ENCODE measurements around the gene PACS2. TPM values are rescaled to one million over a fixed set of nuclear protein-coding genes. Genes with fewer than 3 reads are reported as not detected.
A peak's percentile ranks its signal among the peaks of the same experiment; 100 is the strongest.

PACS2 gene
- total and polyA plus RNA-seq, 2 donors (not counting 1 experiment from before 2014, with no cell fraction given) = 65.6 to 70.7 TPM

- Histone ChIP-seq H3K36me3 (replicated peaks in 1 of 2; ENCODE audit: control extremely low read depth in 1 of 2, control insufficient read depth in 1 of 2, extremely low read depth in 1 of 2, insufficient read depth in 2 of 2, low read length in 1 of 2) (no peaks in the 10 kb centered on the region), H3K27me3 (replicated peaks in 1 of 4; ENCODE audit: control extremely low read depth in 1 of 4, control insufficient read depth in 3 of 4, insufficient read depth in 4 of 4, low read length in 3 of 4) (no peaks in the 10 kb centered on the region), H3K4me3 (ENCODE audit: control extremely low read depth in 1 of 5, extremely low read depth in 1 of 5, insufficient read depth in 1 of 5, low read depth in 2 of 5, low read length in 4 of 5) (no peak overlapping the region), H3K9ac (ENCODE audit: low read length) (no peak overlapping the region), H3K79me2 (ENCODE audit: control insufficient read depth, insufficient read depth, low read length) (no peaks in the 10 kb centered on the region), H3K9me3 (ENCODE audit: control extremely low read depth in 1 of 3, control insufficient read depth in 2 of 3, insufficient read depth in 1 of 3, low read length in 2 of 3) (peaks cover 0 to 13% (median 3%) of the 10 kb centered on the region in 3 donors), H3K4me1 (ENCODE audit: control insufficient read depth in 2 of 2, insufficient read depth in 2 of 2, low read length in 2 of 2) (peaks cover 4 to 13% of the 10 kb centered on the region in 2 donors), H3K27ac (ENCODE audit: low read length in 2 of 2) (no peak overlapping the region), H3K4me2 (replicated peaks; ENCODE audit: low read depth, low read length, poor library complexity, severe bottlenecking) (no peak overlapping the region), H2AFZ (ENCODE audit: insufficient read depth, low read depth, low read length, poor library complexity, severe bottlenecking) (no peak overlapping the region), H4K20me1 (ENCODE audit: control insufficient read depth, insufficient read depth, low read length, poor library complexity, severe bottlenecking) (peaks cover 19% of the 10 kb centered on the region)
- WGBS (ENCODE audit: insufficient coverage) = 97% methylated on average over 20 of the region's 20 CpGs
- H3K27ac Mint-ChIP-seq = no peak overlapping the region
- ChIA-PET POLR2A (no interaction called here), CTCF (interaction anchor here (0.7 kb wide), 1 partner anchor 264 kb away, joined by 3 read pairs; no protein-coding TSS in a partner anchor)
- no peaks in the 10 kb centered on the region for H3K27me3 Mint-ChIP-seq
- no peak for TF ChIP-seq EZH2 (IDR thresholded peaks at IDR 0.05; ENCODE audit: borderline replicate concordance, insufficient read depth, low read depth, low read length, poor library complexity, severe bottlenecking)
- TF ChIP-seq, protein P1, sequence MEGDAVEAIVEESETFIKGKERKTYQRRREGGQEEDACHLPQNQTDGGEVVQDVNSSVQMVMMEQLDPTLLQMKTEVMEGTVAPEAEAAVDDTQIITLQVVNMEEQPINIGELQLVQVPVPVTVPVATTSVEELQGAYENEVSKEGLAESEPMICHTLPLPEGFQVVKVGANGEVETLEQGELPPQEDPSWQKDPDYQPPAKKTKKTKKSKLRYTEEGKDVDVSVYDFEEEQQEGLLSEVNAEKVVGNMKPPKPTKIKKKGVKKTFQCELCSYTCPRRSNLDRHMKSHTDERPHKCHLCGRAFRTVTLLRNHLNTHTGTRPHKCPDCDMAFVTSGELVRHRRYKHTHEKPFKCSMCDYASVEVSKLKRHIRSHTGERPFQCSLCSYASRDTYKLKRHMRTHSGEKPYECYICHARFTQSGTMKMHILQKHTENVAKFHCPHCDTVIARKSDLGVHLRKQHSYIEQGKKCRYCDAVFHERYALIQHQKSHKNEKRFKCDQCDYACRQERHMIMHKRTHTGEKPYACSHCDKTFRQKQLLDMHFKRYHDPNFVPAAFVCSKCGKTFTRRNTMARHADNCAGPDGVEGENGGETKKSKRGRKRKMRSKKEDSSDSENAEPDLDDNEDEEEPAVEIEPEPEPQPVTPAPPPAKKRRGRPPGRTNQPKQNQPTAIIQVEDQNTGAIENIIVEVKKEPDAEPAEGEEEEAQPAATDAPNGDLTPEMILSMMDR (IDR thresholded peaks at IDR 0.05) = no peak
- ATAC-seq (ENCODE audit: low read depth) (no peak), DNase-seq (peak; percentile 21)
- intact Hi-C loops (cut with micrococcal nuclease) = no loop called here
- no peak overlapping the region for H3K4me3 Mint-ChIP-seq
- peaks cover 8% of the 10 kb centered on the region for H3K4me1 Mint-ChIP-seq
- H3K9me3 Mint-ChIP-seq (ENCODE audit: insufficient read depth) = no peaks in the 10 kb centered on the region
Observed at GRCh38 chr14:105354541-105354940, 40.0 kb downstream of the PACS2 start.

DNA sequence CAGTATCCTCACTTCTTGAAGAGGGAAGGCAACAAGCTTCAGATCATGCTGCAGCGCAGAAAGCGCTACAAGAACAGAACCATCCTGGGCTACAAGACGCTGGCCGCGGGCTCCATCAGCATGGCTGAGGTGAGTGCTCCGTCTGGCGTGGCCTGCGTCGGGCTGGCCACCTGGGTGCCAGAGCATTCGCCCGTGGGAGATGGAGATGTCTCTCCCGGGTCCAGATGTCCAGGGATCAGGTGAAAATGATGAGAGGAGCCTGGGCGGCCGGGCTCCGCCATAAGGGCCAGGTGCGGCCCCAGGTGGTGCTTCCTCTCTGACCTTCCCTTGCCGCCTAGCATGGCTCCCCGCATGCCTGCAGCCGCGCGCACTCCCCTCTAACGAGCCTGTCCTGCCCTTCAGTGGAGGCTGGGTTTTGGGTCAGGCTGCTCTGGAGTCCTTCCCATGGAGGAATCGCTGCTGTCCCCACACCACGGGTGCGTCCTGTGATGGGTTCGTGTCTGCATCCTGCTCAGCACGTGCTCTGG is 40.6 kb downstream of the PACS2 start:
- no peak for ATAC-seq (ENCODE audit: low read depth)
- Mint-ChIP-seq H3K9me3 (ENCODE audit: insufficient read depth) (no peaks in the 10 kb centered on the region), H3K4me1 (peaks cover 8% of the 10 kb centered on the region), H3K27ac (no peak overlapping the region), H3K27me3 (no peaks in the 10 kb centered on the region), H3K4me3 (no peak overlapping the region)
- Histone ChIP-seq H3K9ac (ENCODE audit: low read length) (no peak overlapping the region), H3K36me3 (replicated peaks in 1 of 2; ENCODE audit: control extremely low read depth in 1 of 2, control insufficient read depth in 1 of 2, extremely low read depth in 1 of 2, insufficient read depth in 2 of 2, low read length in 1 of 2) (no peaks in the 10 kb centered on the region), H3K9me3 (ENCODE audit: control extremely low read depth in 1 of 3, control insufficient read depth in 2 of 3, insufficient read depth in 1 of 3, low read length in 2 of 3) (peaks cover 0 to 13% (median 3%) of the 10 kb centered on the region in 3 donors), H3K4me1 (ENCODE audit: control insufficient read depth in 2 of 2, insufficient read depth in 2 of 2, low read length in 2 of 2) (peaks cover 4 to 13% of the 10 kb centered on the region in 2 donors), H3K79me2 (ENCODE audit: control insufficient read depth, insufficient read depth, low read length) (no peaks in the 10 kb centered on the region), H3K27me3 (replicated peaks in 1 of 4; ENCODE audit: control extremely low read depth in 1 of 4, control insufficient read depth in 3 of 4, insufficient read depth in 4 of 4, low read length in 3 of 4) (no peaks in the 10 kb centered on the region), H4K20me1 (ENCODE audit: control insufficient read depth, insufficient read depth, low read length, poor library complexity, severe bottlenecking) (peaks cover 19% of the 10 kb centered on the region), H3K4me2 (replicated peaks; ENCODE audit: low read depth, low read length, poor library complexity, severe bottlenecking) (no peak overlapping the region), H3K4me3 (ENCODE audit: control extremely low read depth in 1 of 5, extremely low read depth in 1 of 5, insufficient read depth in 1 of 5, low read depth in 2 of 5, low read length in 4 of 5) (no peak overlapping the region), H3K27ac (ENCODE audit: low read length in 2 of 2) (no peak overlapping the region), H2AFZ (ENCODE audit: insufficient read depth, low read depth, low read length, poor library complexity, severe bottlenecking) (no peak overlapping the region)
- 97% methylated on average over 27 of the region's 27 CpGs for WGBS (ENCODE audit: insufficient coverage)
- intact Hi-C loops (cut with micrococcal nuclease) = no loop called here
- CTCF ChIA-PET = no interaction called here
- peak; percentile 26 for DNase-seq
- POLR2A ChIA-PET = no interaction called here
- TF ChIP-seq, protein P1 (IDR thresholded peaks at IDR 0.05) = no peak
- no peak for TF ChIP-seq EZH2 (IDR thresholded peaks at IDR 0.05; ENCODE audit: borderline replicate concordance, insufficient read depth, low read depth, low read length, poor library complexity, severe bottlenecking)
